T follicular helper cell (primary cell): Measurements from ENCODE around the gene STOML2.
"Not testable (repeated sequence)": the region's sequence is repeated elsewhere in the genome, so short reads cannot be mapped to it uniquely, and the experiment has no call there.

Experiments
- DNase-seq: peaks from one replicate; pipeline ENCODE4 v3.0.0-alpha.2; 2020; ENCODE audit warnings: low read depth
- total RNA-seq, 2 experiments: gene quantifications; one replicate each; lab custom pipeline; 2026; lab: John Stamatoyannopoulos, UW

STOML2 gene
- 62.9 to 152 reads per million in 2 experiments for total RNA-seq

GRCh38 chr9:35102769-35103659 is at the start of gene STOML2:
Gene STOML2, minus strand, starts transcription at chr9:35103131. Its CDS starts 37 bp downstream, at chr9:35103094.
- peak; percentile 88 for DNase-seq

GRCh38 chr9:35147941-35148563 is 45.1 kb upstream of the STOML2 start:
- DNase-seq, result not testable (repeated sequence)

- DNase-seq, result no peak
Observed at GRCh38 chr9:35142037-35142436, 39.1 kb upstream of the STOML2 start.

- no peak for DNase-seq
Observed at GRCh38 chr9:35140093-35140492, 37.2 kb upstream of the STOML2 start.

GRCh38 chr9:35136866-35137265 is 33.9 kb upstream of the STOML2 start:
- no peak for DNase-seq

GRCh38 chr9:35135988-35136387 is 33.1 kb upstream of the STOML2 start:
- DNase-seq, result no peak

GRCh38 chr9:35134920-35135319 is 32.0 kb upstream of the STOML2 start:
- DNase-seq, result no peak

- DNase-seq, result peak; percentile 86
Observed at GRCh38 chr9:35116898-35117551, 14.1 kb upstream of the STOML2 start.

- DNase-seq, result no peak
Observed at GRCh38 chr9:35116539-35116897, 13.6 kb upstream of the STOML2 start.

- peak; percentile 87 for DNase-seq
Observed at GRCh38 chr9:35115680-35116538, 13.0 kb upstream of the STOML2 start, which contains the start of gene ATOSB. Gene ATOSB, minus strand, starts transcription at chr9:35115862. Its CDS starts 7,588 bp downstream, at chr9:35108274.

GRCh38 chr9:35114840-35115628 is 12.1 kb upstream of the STOML2 start:
- no peak for DNase-seq

GRCh38 chr9:35114113-35114839 is 11.3 kb upstream of the STOML2 start:
- peak; percentile 64 for DNase-seq

GRCh38 chr9:35112257-35113020 is 9.5 kb upstream of the STOML2 start:
- no peak for DNase-seq

GRCh38 chr9:35111001-35111933 is 8.3 kb upstream of the STOML2 start:
- DNase-seq, result peak; percentile 94

GRCh38 chr9:35110327-35110761 is 7.4 kb upstream of the STOML2 start:
- DNase-seq, result no peak

GRCh38 chr9:35108946-35109575 is 6.1 kb upstream of the STOML2 start:
- no peak for DNase-seq

- DNase-seq, result no peak
Observed at GRCh38 chr9:35108461-35108860, 5.5 kb upstream of the STOML2 start.
